Activated CD8-positive, alpha-beta memory T cell treated with anti-CD3 and anti-CD28 coated beads, Interleukin-2, amount 50 U/mL, for 48 hours (primary cell): ENCODE results near the gene PLCE1.
"Not testable (repeated sequence)": the region's sequence is repeated elsewhere in the genome, so short reads cannot be mapped to it uniquely, and the experiment has no call there.

Experiments
- DNase-seq: peaks from one replicate; pipeline ENCODE4 v3.0.0-alpha.2; 2020

The PLCE1 gene

DNA sequence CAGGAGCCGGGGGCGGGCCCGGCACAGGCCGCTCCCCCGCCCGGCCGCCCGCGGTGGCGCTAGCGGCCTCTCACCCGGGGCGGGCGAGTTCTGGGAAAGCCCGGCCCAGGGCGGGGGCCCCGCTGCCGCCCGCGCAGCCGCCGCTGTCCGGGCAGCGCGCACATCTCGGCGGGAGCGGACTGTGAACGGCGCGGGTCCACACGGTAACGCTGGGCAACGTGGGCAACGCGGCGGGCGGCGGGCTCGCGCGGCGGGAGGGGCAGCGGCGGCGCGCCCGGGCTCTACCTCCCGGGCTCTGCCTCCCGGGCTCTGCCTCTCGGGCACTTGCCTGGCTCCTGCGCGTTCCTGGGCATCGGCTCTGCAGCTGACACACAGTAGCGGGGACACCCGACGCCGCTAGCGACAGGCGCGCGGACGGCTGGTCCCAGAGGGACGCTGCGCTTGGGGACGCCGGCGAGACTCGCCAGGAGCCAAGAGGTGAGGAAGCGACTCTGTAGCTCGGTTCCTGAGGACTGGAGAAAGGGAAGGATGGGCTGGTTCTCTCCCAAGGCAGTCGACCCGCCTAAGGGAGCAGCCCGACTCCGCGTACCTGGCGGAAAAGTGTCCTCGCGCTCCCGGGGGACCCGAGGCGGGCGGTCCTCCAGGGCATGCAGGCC, at the start of gene PLCE1:
Gene PLCE1, plus strand, starts transcription at position 150 of the 656 bp plus-strand sequence. CDS start 37,116 bp downstream, outside the sequence.
- peak; percentile 51 for DNase-seq

DNA sequence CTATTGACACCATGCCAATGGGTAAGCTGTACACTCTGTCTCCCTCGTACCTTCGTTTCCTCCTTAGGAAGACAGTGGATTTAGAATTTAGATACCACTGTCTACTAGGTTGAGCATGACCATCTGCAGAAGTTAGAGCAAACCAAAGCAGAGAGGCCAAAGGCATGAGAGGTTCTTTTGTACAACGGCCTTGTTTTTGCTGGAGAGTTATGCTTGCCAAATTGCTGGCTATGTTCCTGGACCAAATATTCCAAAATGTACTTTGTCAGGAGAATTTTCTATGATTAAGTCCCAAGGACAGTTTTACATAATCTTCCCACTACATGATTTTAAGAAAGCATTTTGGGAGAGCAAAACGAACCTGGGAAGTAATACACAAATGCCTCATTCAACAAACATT, 47.9 kb upstream of the PLCE1 start:
- DNase-seq, result no peak

DNA sequence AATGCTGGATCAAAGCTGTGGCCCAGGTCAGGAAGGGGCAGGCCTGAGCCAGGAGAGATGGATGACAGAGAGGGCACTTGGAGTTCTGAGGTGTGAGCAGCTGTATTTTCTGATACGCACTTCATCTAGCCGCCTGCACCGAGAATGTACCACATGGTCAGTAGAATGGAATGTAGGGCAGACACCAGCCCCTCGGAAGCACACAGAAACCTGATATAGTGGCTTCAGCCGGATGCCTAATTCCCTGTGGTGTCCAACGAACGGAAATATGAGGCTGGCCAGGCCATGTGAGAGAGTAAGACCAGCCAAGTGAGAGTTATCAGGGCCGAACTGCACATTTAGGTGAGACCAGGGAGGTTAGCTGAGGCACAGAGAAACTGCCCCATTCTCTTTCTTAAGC, 46.7 kb upstream of the PLCE1 start:
- no peak for DNase-seq

DNA sequence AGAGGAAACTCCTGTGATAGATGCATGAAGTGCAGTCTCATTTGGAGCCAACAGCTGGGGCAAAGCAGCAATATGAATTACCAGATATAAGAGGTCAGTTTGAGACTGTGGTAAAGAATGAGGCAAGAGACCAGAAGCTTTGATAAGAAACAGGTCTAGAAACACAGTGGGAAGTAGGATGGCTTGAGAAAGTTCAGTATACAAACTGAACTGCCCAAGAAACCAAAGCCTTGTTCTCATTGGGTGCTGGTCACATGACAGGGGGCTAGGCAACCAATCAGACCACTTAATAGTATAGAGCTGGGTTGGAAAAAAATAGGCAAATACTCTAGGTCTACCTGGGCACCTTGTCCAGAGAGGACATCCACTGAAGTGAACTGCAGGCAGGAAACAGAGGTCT, 46.2 kb upstream of the PLCE1 start:
- no peak for DNase-seq

DNA sequence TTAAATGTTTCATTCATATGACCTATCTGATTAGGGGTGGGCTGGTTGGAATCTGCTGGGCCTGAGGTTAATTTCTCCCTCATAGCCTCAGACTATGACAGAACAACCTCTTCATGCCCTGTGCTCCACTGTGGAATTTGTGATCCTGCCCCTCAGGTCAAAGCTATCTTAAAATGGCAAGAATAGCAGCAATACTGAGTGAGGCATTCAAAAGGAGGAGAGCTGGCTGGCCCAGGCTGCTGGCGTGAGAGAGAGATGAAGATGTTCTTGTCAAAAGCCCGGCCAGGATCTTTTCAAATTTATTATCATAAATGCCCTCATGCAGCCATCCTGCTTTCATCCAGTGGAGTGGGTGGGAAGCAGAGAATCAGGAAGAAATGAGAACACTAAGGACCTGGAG, 41.8 kb upstream of the PLCE1 start:
- no peak for DNase-seq

DNA sequence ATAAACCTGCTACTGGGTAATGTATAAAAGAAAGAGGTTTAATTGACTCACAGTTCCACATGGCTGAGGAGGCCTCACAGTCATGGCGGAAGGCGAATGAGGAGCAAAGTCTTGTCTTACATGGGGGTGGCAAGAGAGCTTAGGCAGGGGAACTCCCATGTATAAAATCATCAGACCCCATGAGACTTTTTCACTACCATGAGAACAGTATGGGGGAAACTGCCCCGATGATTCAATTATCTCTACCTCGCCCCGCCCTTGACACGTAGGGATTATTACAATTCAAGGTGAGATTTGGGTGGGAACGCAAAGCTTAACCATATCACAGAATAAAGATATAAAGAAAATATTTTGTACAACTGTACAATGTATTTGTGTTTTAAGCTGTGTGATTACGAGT, 39.4 kb upstream of the PLCE1 start:
- DNase-seq, result no peak

DNA sequence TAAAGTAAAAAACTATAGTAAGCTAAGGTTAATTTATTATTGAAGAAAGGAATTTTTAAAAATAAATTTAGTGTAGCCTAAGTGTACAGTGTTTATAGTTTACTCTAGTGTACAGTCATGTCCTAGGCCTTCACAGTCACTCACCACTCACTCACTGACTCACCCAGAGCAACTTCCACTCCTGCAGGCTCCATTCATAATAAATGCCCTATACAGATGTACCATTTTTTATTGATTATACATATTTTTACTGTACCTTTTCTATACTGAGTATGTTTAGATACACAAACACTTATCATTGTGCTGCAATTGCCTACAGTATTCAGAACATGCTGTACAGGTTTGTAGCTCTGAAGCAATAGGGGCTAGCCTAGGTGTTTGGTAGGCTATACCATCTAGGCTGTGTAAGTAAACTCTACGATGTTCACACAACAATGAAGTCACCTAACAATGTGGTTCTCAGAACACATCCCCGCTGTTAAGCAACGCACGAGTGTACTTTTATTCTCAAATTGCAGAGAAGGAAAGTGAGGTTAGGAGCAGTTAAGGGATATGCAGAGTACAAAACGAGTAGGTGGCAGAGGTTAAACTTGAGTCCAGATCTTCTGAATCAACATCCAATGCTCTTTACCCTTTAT, 38.9 kb upstream of the PLCE1 start:
- no peak for DNase-seq

DNA sequence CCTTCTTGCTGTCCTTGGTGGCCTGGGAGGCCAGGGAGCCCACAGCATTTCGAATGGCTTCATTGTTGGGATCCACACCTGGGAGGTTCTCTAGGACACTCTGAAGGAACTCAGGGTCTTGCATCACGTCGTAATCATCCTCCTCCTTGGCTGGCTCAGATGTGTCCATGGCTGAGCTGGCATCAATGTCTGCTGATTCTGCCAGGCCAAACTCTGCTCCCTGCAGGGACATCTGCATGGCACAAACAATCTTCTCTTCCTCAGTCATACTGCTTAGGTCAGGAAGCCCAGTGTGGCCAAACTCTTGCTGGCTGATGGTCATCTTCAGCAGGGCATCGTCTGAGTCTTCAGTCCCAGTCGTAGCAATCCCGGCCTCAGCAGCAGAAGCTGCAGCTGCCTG, 34.9 kb upstream of the PLCE1 start:
- DNase-seq, result no peak

DNA sequence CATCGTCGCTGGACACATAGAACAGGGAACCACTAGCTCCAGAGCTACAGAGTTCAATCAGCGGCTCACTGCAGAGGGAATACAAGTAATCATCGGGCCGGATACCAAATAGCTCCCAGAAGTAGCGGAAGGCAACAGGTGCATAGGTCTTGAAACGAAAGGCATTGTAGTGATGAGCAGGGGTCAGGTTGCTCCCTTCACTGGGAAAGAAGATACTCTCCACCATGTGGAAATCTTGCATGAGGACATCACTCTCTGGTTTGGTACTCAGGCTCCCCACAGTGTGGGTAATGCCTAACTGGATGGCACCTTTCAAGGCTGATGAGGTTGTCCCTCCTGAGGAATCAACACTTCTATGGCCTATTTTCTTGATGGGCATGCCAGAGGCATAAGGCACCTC, 32.7 kb upstream of the PLCE1 start:
- DNase-seq, result not testable (repeated sequence)

DNA sequence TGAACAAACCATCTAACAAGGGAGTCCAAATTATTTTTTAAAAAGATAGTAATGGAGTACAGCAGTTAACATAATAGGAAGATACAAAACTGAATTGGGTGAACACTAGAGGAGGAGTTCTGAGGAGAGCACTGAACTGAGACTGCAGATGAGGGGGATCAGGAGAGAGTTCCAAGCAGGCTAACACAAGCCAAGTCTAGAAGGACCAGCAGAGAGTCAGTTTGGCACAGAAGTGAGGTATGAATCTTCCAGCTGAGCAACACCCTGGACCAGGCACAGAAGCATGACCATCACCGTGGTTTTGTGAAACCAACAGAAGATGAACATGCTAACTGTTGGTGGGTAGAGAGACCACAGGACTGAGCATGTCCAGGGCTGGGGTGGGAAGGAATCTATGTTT, 30.8 kb upstream of the PLCE1 start:
- DNase-seq, result no peak

DNA sequence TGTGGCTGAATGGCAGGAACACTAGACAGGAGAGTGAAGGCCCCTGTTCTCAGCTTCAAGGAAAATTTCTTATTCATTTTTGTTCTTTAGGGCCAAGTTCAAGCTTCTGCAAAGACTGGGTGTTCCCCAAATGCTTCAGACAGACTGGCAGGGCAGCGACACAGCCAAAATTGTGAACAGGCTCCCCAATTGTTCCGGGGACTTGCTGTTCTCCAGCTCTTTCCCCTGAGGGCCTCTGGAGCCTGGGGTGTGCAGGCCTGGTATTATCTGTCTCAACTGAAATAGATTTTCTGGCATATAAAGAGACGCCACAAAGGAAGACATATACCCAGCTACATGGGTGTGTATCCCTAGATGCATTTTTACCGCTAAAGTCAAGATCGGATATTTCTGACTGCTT, 30.3 kb upstream of the PLCE1 start:
- DNase-seq, result no peak

DNA sequence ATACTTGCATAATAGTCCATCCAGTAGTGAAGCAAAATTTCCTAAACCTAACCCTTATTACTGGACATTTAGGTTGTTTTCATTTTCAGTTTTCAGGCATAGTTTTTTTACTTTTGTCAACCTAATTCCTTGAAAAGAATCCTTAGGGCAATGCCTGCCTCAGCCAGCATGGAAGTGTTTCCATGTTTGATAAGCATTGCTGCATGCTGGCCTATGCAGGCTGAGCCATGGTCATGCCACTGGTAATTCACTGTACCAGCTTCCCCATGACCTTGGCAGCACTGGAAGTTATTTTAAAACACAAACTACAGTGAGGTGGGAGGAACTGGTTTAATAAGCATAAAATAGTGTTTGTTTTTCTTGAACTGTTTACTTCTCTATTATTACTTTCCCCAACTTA, 27.8 kb upstream of the PLCE1 start:
- DNase-seq, result no peak

DNA sequence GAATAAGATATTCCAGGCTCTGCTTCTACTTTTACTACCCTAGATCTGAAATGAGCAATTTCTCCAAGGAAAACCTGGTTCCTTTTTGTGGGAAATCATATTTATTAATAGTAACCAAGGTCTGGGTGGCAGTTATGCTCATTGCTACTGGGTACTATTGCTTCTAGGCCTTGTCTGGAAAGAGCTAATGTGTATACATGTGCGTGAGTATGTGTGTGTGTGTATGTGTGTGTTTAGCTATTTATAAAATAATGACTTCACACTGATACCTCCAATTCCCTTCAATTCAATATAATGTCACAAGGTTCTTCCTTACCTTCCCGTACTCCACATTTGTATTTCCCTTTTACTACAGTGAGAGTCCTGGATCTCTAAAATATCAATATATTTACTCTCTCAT, 26.0 kb upstream of the PLCE1 start:
- no peak for DNase-seq

DNA sequence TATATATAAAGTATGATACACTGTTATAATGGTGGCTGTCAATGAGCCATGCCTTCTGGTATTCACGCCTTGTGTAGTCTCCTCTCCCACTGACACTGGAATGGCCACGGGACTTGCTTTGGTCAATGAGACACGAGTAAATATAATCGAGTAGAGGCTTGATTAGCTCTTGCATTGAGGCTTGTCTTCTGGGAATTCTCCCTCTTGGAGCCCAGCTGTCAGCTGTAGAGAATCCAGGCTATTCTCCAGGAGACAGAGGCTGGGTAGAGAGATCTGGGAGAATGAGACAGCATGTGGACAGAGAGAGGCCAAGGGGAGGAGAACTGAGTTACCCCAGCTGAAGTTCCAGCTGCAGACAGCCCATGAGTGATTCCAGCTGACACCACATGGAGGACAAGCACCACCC, 25.2 kb upstream of the PLCE1 start:
- no peak for DNase-seq

DNA sequence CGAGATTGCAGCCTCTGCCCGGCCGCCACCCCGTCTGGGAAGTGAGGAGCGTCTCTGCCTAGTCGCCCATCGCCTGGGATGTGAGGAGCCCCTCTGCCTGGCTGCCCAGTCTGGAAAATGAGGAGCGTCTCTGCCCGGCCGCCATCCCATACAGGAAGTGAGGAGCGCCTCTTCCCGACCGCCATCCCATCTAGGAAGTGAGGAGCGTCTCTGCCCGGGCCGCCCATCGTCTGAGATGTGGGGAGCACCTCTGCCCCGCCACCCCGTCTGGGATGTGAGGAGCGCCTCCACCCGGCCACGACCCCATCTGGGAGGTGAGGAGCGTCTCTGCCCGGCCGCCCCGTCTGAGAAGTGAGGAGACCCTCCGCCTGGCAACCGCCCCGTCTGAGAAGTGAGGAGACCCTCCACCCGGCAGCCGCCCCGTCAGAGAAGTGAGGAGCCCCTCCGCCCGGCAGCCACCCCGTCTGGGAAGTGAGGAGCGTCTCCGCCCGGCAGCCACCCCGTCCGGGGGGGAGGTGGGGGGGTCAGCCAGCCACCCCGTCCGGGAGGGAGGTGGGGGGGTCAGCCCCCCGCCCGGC, 23.2 kb upstream of the PLCE1 start:
- DNase-seq, result not testable (repeated sequence)

DNA sequence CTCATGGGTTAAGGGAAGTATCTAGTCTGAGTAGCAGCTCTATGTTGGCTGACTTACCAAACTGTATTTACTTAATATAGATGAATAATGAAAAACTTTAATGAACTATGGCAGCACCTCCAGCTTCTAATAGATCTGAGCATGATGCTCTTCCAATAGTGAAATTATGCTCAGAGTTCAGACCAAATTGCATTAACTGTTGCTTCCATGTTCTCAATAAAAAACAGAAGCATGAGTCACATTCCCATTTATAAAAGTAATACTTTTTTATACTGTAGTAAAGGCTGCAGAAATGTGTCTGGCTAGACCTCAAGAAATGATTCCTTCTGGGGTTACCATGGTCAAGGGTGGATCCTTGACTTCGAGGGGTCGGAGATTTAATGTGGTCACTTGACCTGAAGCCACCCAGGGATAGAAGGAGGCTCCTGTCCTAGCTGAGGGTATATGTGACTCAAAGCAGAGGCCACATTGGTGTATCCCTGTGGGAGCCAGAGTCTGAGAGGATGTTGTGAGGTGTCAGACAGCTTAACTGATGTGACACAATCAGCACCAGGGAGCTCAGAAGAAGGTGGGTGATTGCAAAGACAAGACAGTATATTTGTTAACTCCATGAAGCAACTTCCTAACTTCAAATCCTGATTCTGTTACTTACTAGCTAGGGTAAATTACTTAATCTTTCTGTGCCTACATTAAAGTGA, 19.8 kb upstream of the PLCE1 start:
- no peak for DNase-seq

DNA sequence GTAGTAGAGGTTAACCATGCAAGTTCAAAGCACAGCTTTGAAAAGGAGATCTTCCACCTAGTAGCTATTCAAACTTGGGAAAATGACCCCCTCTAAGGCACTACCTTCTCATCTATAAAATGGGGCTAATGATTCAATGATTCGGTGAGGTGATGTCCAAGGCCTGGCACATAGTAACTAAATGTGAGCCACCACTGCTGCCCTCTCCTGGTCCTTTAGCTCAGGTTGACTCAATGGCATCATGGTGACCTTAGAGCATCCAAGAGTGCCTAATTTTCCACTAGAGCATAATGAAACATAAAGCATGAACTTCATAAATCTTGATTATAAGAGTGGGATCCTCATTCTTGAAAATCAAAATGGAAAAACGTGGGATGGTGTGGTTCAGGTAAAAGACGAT, 16.3 kb upstream of the PLCE1 start:
- DNase-seq, result no peak

DNA sequence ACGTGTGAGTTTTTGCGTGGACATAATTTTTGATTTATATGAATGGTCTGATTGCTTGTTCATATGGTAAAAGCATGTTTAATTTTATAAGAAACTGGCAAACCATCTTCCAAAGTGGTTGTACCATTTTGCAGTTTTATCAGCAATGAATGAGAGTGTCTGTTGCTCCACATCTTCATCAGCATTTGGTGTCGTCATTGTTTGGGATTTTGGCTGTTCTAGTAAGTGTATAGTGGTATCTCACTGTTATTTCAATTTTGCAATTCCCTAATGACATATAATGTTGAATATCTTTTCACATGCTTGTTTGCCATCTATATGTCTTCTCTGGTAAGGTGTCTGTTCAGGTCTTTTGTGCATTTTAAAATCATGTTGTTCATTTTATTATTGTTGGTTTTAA, 13.2 kb upstream of the PLCE1 start:
- DNase-seq, result no peak

DNA sequence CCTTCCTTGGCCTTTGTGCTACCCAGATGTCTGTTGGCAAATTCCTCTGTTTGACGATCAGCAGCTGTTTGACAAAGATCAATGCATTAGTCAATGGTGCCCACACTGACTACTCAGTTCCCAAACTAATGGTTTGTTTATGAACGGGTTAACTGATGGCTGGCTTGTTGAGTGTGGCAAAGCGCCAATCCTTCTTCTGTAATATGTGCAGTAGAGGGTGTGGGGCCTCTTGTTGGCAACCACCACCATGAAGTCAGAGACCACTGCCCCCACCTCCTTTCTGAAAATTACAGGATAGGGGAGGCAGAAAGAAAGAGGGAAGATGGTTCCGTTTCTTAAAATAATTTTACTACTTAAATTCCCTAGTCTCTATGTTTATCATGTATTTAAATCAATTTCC, 2.6 kb upstream of the PLCE1 start:
- DNase-seq, result no peak

DNA sequence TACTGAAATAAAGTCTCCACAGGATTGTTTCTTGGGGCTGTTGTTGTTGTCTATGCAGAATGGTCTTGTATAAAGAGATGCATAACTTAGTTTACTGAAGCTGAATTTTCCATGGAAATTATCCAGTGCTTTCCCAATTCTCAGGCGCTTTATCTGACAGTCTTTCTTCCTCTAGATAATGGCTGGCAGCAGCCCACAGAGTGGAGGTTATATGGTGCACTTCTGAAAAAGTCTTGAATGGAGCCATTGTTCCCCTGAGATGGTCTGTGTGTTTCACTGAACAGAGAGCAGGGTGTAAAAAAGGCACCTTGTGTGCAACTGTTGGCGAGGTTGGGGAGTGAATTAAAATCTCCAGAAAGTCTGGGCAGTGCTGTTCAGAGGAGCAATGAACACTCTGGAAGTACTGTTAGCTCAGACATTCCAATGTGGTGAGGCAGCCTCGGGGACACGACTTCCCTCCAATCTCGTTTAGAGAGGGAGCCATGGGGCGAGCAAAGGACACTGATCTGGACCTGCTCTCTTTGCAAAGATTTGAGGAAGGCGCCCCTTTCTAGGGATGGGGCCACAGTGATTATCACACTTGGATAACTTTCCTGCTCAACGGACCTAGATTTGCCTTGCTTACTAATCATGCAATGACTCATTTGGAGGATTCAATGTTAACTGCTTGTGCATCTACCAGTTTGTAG, 2.0 kb upstream of the PLCE1 start:
- no peak for DNase-seq

DNA sequence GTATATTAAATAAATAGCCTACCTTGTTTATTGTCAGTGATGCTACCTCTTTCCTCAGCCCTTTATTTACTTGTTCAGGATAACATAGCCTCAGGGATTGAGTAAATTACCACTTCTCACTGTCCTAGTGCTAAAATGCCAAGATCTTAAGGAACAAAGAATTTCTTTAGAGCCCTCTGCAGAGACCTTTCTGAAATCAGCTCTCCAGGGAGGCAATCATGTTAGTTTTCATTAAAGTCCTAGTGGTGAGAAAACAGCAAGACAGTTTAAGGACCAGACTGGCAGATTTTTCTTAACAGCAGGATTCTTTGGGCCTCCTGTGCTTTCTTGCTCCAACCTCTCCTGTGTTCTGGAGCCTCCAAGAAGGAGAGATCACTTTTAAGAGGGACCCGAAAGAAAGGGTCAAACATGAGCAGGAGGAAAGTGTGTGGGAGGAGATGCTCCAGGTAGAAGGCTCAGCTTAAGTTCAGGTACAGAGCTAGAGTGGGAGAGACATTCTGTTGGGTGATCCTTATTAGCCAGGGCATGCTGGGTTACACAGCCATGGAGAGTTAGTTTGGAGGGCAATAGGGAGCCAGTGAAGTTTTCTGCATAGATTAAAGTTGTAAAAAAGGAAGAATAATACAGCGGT, 1.2 kb upstream of the PLCE1 start:
- DNase-seq, result no peak

DNA sequence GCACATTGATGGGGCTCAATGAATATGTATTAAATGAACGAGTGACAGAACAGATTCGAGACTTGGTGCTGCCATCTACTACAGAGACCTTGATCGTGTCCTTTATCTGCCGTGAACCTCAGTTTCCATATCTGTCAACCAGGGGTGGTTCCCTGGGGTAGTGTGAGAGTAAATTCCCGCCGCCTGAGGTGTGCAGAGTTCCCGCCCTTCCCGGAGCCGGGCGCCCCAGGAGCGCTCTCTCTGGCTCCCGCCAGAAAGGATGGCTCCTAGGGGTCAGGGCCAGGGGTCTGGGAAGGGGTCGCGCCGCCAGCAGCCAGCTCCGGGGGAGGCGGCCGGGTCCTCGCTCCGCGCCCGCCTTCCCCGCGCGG, 333 bp upstream of the PLCE1 start:
- no peak for DNase-seq

DNA sequence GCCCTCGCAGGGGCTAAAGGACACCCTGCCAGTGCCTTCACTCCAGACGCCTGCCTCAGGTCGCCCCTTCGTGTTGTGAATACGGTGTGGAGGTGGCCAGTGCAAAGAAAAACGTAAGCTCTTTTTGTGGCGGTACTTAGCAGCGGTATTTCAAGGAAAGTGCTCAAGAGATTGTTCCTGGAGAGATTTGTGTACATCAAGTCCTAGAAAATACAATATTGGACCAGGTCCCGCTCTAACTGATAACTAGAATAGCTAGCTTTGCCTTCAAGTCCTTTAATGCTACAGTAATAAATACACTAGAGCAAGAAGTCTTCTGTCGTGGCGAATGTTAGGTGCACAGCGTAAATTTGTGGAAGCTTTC, 689 bp downstream of the PLCE1 start:
- no peak for DNase-seq
